Dedifferentiated amniotic fluid mesenchymal stem cell (primary cell): ENCODE data around the gene PLEKHA8.

Experiments used
- DNase-seq: peaks from one replicate; pipeline ENCODE4 v3.0.0-alpha.2; 2016; ENCODE audit errors: extremely low spot score

The PLEKHA8 gene

GRCh38 chr7:30104157-30104556, 75.9 kb downstream of the PLEKHA8 start:
- no peak for DNase-seq

DNA sequence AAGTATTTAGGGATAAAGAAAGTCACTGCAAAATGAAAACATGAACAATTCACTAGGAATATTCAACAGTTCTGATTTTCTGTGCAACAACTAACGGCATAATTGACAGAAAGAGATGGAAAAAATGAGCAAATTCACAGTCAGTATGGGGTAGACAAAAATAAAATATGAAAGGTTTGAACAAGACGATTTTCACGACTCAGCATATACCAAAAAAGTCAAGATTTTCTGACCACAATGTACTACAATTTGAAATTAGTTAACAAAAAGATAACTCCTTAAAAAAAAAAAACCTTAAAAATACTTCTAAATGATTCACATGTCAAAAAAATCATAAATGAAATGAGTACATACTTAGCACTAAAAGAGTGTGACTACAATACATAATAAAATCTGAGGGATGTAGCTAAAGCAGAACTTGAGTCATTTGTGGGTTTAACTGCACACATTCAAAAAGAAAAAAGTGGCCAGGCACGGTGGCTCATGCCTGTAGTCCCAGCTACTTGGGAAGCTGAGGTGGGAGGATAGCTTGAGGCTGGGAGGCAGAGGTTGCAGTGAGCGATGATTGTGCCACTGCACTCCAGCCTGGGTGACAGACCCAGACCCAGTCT, 84.0 kb downstream of the PLEKHA8 start:
- no peak for DNase-seq

- DNase-seq: no peak
Measured at GRCh38 chr7:30113144-30113543, 84.9 kb downstream of the PLEKHA8 start.

DNA sequence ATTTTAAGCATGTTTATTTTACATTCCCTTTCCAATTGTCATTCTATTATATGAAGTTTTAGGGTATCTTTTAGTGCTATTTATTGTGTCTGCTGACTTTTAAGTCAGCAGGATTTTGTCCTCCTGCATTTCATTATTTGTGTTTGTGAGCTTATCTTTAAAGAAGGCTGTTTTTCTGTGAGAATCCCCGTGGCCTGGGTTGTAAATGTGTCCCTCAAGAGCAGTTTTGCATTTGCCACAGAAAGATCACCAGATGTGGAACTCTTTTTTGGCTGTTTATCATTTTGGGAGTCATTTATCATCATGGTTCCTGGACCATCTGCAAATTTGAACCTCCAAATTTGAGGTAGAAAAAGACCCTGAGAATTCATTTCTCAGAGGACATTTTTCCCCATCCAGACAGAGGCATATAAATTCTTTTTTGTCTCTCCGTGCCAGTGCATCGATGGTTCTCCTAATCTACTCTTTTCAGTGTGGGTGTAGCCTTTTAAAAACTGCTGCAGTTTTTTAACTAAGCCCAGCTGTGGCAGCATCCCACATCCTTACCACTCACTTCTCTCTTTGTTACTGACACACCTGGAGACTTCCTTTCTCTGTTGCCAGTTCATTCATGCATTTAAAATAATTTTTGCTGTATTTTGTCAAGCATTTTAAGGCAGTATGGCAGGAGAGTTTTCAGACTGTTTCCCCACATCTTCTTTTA, 86.5 kb downstream of the PLEKHA8 start:
- no peak for DNase-seq

DNA sequence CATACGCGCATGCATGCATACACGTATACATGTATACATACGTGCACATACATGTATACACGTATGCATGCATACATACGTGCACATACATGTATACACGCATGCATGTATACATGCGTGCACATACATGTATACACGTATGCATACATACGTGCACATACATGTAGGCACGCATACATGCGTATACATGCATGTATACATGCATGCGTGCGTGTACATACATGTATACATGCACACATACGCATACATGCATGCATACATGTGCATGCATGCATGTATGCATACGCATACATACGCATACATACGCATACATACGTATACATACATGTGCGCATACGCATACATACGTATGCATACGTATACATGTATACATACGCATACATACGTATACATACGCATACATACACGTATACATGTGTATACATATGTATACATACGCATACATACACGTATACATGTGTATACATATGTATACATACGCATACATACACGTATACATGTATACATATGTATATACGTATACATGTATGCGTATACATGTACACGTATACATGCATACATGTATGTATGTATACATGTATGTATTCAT, 87.6 kb downstream of the PLEKHA8 start:
- DNase-seq: no peak

GRCh38 chr7:30116771-30117170, 88.6 kb downstream of the PLEKHA8 start:
- DNase-seq: peak; percentile 46

- DNase-seq: no peak
Measured at GRCh38 chr7:30117896-30118295, 89.7 kb downstream of the PLEKHA8 start.

- DNase-seq: no peak
Measured at GRCh38 chr7:30119890-30120577, 91.8 kb downstream of the PLEKHA8 start.

- DNase-seq: no peak
Measured at GRCh38 chr7:30133736-30134610, 105.8 kb downstream of the PLEKHA8 start.

GRCh38 chr7:30134611-30135300, 106.5 kb downstream of the PLEKHA8 start, which contains the start of gene MTURN:
TSS of gene MTURN (plus strand) at chr7:30134986. CDS start at chr7:30135137, 151 bp downstream.
- peak; percentile 80 for DNase-seq

DNA sequence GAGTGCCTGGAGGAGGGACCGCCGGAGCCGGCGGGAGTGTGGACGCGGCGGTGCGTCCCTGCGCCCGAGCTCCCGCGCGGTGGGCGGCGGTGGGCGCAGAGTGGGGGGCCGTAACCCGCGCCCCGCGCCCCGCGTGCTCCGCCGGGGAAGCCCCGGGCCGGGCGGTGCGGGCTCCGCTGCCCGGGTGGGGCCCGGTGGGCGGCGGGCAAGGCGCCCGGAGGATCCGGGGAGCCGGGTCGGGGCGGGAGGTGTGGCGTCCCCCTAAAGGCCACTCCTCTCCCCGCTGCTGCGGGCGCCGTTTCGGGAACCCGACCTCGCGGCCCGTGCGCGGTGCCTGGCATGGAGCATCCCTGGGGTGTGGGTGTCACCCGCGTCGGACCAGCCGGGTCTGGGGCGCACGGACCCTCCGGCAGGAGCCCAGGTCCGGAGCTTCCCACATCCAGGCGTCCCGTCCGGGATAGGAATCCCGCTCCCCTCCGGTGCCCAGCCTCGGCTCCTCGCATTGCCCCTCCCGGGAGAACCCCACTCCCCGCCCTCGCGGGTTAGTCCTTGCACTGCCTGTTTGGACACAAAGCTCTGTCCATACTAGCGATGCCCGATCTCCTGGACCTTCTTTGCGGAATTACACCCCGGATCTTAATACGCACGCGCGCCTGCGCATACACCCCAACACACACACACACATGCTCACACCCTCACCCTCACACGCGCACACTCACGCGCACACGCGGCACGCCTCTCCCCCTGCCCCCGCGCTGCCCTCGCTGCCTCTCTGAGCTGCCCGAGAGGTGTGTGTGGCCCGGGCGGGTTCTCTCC, 107.3 kb downstream of the PLEKHA8 start:
- DNase-seq: peak; percentile 50

- DNase-seq: no peak
Measured at GRCh38 chr7:30136117-30136731, 108.0 kb downstream of the PLEKHA8 start.

GRCh38 chr7:30136743-30137485, 108.7 kb downstream of the PLEKHA8 start:
- no peak for DNase-seq

GRCh38 chr7:30139836-30140384, 111.7 kb downstream of the PLEKHA8 start:
- DNase-seq: no peak

DNA sequence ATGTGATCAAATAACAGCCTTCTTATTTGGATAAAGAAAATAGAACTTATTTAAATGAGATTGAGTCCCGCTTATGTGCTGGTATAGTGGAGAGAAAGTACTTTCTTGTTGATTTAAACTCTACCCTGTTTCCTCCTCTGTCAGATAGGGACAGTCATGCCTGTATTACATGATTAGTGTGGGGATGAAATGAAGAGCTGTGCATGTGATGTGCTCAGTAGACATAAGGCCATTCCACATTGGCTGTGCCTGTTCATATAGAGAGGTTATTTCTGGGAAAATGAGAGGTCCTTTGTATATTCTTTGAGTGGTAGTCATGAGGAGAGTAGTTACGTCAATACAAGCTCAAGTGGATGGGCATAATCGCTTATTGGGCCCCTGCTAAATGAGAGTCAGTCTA, 112.2 kb downstream of the PLEKHA8 start:
- DNase-seq: no peak

DNA sequence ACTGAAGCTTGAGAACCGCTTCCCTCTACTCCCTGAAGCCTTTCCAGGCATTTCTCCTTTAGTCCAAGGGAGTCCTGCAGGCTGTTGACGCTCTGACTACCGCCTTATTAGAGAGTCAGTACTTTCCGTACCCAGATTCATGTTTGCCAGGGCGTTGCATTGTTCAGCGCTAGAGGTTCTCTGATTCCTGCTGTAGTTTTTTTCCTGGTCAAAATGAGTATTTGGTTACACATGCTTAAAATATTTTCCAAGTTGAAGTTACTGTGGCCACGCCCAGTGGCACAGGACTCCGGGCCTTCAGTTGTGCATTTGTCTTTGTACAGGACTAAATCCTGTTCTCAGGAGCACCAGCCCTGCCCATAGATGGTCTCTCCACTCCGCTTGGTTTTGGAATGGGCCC, 114.5 kb downstream of the PLEKHA8 start:
- DNase-seq: peak; percentile 63

DNA sequence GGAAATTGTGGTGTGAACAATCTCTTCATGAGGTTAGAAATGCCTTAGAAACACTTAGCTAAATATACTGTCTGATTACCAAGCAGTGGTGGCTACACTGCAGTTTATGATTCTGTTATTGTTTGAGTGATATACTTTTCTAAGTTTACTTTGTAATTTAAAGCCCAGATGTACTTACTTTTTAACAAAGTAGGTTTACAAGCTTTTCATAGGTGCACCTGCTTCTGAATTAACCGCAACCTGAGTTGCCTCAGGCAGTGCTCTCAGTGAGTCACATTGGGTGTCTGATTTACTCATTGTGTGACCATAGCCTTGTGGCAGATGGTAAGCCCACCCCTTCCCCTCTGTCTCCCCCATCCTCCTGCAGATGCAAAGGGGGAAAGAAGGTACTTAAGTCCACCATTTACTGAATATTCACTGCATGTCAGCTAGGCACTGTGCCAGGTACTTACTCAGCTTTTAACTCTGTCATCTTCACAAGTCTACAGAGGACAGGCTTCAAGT, 115.6 kb downstream of the PLEKHA8 start:
- DNase-seq: no peak

DNA sequence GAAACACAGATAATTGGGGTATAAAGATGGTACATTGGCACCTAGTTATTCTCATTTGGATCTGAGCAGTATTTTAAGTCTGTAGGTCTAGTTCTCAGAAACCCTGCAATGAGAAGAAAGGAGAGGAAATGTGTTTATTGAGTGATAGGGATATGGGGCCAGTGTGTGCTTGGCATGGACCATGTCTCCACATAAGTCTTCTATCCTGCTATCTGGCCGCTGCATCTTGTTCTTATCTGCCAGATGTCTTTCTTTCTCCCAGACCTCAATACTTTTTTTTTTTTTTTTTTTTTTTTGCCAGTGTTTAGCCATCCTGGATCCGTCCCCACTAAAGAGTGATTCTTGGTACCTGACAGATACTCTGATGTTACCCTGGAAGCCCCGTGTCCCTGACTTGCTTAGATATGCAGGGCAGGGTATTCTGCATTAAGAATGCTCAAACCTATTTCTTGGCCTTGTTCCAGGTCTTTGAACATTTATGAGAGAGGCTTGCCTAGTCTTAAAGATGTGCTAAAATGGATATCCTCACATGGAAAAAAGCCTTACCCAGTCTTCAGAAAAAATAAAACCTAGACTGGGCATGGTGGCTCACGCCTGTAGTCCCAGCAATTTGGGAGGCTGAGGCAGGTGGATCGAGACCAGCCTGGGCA, 116.6 kb downstream of the PLEKHA8 start:
- no peak for DNase-seq
